CD4-positive, alpha-beta T cell treated with Interleukin-15 for 1 hour (primary cell): Measurements from ENCODE around the gene NBR1.
"Not testable (repeated sequence)": the region's sequence is repeated elsewhere in the genome, so short reads cannot be mapped to it uniquely, and the experiment has no call there.

Source experiments
- DNase-seq: peaks from one replicate; pipeline ENCODE4 v3.0.0-alpha.2; 2020

Gene NBR1

GRCh38 chr17:43216369-43216761 lies 45.4 kb downstream of the NBR1 start:
- DNase-seq = no peak

- DNase-seq = no peak
Measured at GRCh38 chr17:43216762-43217613, 46.0 kb downstream of the NBR1 start.

GRCh38 chr17:43217614-43218087 lies 46.6 kb downstream of the NBR1 start:
- DNase-seq = no peak

DNA sequence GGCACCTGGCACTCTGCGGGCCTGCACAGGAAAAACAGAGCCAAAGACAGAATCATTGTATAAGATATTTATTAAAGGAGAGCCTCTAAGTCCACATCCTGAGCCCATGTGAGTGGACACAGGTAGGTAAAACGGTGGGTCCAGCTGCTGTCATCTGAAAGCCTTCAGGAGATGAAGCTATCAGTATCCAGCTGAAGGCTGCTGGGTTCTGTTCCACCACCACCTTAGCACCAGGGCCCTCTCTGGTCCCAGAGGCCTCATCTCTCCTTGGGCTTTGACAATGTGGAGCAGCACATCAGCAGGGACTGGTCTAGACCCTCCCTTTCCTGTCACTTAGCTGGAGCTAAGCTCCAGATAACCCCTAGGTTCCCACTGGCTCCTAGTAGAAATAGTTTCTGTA lies 48.0 kb downstream of the NBR1 start:
- DNase-seq = no peak

- no peak for DNase-seq
Measured at GRCh38 chr17:43219746-43220380, 48.8 kb downstream of the NBR1 start.

DNA sequence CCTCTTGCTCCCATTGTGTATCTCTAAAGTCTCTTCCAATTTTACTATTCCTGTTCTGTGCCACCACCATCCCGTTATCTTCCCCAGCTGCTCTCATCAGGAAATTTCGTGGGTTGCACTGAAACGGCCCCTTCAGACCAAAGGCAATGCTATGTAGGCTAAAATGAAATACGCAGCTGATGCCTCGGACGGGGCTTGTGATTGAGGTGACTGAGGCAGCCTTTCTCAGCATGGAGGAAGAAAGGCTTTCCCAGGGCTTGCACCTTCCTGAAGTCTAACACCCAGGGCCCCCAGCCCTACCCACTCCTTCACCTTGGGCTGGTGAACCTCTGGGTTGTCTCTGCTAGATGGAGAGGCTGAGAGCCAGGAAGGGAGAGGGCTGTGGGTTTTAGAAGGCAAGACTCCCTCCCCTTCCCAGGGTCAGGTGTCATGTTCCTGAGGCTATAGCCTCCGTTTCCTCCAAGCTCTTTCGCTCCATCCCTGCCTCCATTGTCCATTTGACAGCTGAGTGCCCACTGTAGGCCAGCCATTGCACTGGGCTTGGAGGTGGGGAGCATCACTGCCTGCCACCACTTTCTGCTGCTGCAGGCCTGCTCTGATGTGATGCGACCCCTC lies 49.6 kb downstream of the NBR1 start:
- no peak for DNase-seq

- DNase-seq = no peak
Measured at GRCh38 chr17:43224146-43224705, 53.2 kb downstream of the NBR1 start.

GRCh38 chr17:43226393-43226792 lies 55.4 kb downstream of the NBR1 start:
- DNase-seq = no peak

DNA sequence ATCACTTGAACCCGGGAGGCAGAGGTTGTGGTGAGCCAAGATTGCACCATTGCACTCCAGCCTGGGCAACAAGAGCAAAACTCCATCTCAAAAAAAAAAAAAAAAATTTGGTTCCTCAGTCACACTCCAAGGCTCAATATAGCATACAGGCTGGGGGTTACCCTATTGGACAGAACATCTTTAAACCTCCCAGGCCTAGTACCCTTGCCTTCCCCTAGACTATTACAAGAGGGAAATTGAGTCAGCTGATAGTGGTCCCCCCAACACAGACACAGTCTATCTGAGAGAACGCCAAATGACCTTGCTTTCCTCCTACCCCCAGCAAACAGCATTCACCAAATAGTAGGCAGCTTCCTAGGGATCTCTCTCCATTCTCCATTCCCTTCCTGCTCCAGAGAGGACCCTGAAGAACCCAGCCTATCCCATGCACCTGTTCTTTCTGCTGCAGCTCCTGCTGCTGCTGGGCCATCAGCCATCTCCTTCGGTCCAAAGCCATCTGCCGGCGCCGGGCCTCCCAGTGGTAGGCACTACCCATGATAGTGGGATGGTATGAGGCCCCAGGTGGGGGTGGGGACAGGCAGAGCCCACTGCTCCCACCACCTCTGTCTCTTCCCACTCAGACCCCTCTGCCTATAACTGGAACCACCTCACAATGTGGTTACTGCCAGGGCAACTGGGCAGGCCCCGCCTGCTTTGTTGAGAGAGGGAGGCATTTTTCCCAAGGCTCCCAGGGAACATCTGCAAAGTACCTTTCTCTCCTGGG lies 57.2 kb downstream of the NBR1 start, which contains the start of gene CCDC200:
CCDC200 (minus strand) TSS at position 604 of the 763 bp plus-strand sequence; CDS start at position 535, 69 bp downstream.
- not testable (repeated sequence) for DNase-seq

GRCh38 chr17:43231205-43232020 lies 60.4 kb downstream of the NBR1 start:
- DNase-seq = not testable (repeated sequence)

DNA sequence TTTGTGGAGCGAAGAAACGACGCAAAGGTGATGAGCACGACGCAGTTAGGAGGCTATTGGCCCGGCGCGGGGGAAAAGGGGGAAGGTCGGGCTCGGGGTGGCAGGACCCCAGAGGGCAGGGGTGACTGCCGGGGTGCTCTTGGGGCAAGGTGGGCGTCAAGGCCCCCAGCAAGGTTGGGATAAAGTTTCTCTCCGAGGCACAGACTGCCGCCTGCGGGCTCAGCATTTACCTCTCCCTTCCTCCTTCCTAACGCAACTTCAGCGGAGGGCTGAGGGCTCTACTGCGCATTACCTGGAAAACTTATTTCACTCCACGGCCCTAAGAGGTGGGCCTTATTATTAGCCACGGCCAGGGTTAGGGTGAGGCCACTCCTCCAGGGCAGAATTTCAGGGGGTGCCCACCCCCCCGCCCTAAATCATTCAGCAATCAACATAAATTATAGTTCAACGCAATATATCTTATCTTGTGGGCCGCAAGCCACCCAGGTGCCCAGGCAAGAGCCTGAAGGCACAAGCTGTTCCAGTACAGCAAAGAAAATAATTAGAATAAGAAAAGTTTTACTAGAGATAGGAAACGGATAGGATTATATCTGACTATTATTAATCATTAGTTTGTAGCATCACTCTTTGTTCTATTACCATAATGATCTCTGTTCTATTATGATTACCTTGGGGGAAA lies 61.1 kb downstream of the NBR1 start:
- DNase-seq = not testable (repeated sequence)

GRCh38 chr17:43233263-43233662 lies 62.2 kb downstream of the NBR1 start:
- DNase-seq = not testable (repeated sequence)

GRCh38 chr17:43233877-43234276 lies 62.9 kb downstream of the NBR1 start, which contains the start of gene RNU2-1:
RNU2-1 (minus strand) TSS chr17:43233977.
- not testable (repeated sequence) for DNase-seq

DNA sequence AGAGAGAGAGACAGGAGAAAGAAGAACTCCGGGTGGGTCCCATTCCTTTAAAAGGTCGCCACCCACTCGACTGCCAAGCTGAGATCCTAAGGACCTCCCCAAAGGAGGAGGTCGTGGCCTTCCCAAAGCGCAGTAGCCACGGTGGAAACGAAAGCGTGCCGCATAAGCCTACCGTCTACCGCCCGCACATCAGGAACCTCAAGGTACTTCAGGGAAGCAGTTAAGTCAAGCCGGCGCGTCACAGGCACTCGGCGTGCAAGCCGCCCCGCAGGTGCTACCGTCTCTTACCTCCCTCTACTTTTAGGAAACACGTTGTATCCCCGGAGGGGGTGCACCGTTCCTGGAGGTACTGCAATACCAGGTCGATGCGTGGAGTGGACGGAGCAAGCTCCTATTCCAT lies 68.6 kb downstream of the NBR1 start:
- DNase-seq = not testable (repeated sequence)

DNA sequence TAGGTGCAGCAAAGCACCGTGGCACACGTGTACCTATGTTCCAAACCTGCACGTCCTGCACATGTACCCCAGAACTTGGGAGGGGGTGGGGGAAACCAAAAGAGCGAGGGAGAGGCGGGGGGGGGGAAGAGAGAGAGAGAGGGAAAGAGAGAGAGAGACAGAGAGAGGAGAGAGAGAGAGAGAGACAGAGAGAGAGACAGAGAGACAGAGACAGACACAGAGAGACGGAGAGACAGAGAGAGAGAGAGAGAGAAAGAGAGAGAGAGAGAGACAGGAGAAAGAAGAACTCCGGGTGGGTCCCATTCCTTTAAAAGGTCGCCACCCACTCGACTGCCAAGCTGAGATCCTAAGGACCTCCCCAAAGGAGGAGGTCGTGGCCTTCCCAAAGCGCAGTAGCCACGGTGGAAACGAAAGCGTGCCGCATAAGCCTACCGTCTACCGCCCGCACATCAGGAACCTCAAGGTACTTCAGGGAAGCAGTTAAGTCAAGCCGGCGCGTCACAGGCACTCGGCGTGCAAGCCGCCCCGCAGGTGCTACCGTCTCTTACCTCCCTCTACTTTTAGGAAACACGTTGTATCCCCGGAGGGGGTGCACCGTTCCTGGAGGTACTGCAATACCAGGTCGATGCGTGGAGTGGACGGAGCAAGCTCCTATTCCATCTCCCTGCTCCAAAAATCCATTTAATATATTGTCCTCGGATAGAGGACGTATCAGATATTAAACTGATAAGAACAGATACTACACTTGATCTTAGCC lies 69.8 kb downstream of the NBR1 start:
- DNase-seq = not testable (repeated sequence)

GRCh38 chr17:43246456-43246855 lies 75.4 kb downstream of the NBR1 start:
- not testable (repeated sequence) for DNase-seq
